MCF 10A (cell line): ENCODE results near the gene STUB1. TPM values are rescaled to one million over a fixed set of nuclear protein-coding genes. Genes with fewer than 3 reads are reported as not detected.

Source experiments
- BruUV-seq: library from RNA; stranded (reverse); fragments of 400-500 nt; replicated peaks from 2 replicates; lab custom pipeline; 2021; lab: Mats Ljungman, UMichigan
- CTCF ChIA-PET: fragments of 300-600 bp; sonication (Branson Sonifier 250); formaldehyde crosslinking; extraction: SDS; loops from one replicate; lab custom pipeline; 2021; ENCODE audit warnings: antibody characterized with exemption, inconsistent platforms; lab: Yijun Ruan, JAX
- POLR2A ChIA-PET: fragments of 300-600, 350-650 bp; sonication (Branson Sonifier 250); formaldehyde crosslinking; extraction: SDS; loops from one replicate; lab custom pipeline; 2020; ENCODE audit warnings: antibody characterized with exemption, inconsistent platforms; lab: Yijun Ruan, JAX
- DNase-seq: peaks from one replicate; pipeline ENCODE4 v3.0.0-alpha.2; 2018; ENCODE audit not compliant: unreplicated experiment
- H3K27ac Mint-ChIP-seq: one replicate; pipeline ENCODE4 v1.8.0; 2022; ENCODE audit warnings: mild to moderate bottlenecking, low read depth, mixed read lengths; ENCODE audit not compliant: unreplicated experiment
- H3K27me3 Mint-ChIP-seq: one replicate; pipeline ENCODE4 v1.8.0; 2022; ENCODE audit warnings: mixed read lengths; ENCODE audit not compliant: insufficient read depth, unreplicated experiment
- H3K36me3 Mint-ChIP-seq: one replicate; pipeline ENCODE4 v1.8.0; 2022; ENCODE audit warnings: mild to moderate bottlenecking, moderate library complexity, mixed read lengths; ENCODE audit not compliant: insufficient read depth, unreplicated experiment
- H3K4me1 Mint-ChIP-seq: one replicate; pipeline ENCODE4 v1.8.0; 2022; ENCODE audit warnings: mixed read lengths; ENCODE audit not compliant: insufficient read depth, unreplicated experiment
- H3K4me3 Mint-ChIP-seq: one replicate; pipeline ENCODE4 v1.8.0; 2022; ENCODE audit warnings: mild to moderate bottlenecking, moderate library complexity, mixed read lengths; ENCODE audit not compliant: unreplicated experiment
- H3K9me3 Mint-ChIP-seq: one replicate; pipeline ENCODE4 v1.8.0; 2022; ENCODE audit warnings: mixed read lengths; ENCODE audit not compliant: unreplicated experiment
- intact Hi-C: fragments of 100-400 bp; cut with micrococcal nuclease; formaldehyde crosslinking; loops from 2 replicates; pipeline ENCODE4 v1.14.1; 2022
- total RNA-seq: library from RNA; stranded (reverse); gene quantifications from 2 replicates; pipeline ENCODE4 v1.2.3, GENCODE V29; 2022
- TF ChIP-seq, protein P1 (sequence below): fragments of 200-600 bp; IDR thresholded peaks from one replicate; pipeline ENCODE4 v1.8.0; 2022; ENCODE audit warnings: antibody characterized with exemption, mild to moderate bottlenecking; ENCODE audit not compliant: unreplicated experiment

Gene STUB1
- total RNA-seq, 1 experiment from 2014 or later, result 124 TPM

DNA sequence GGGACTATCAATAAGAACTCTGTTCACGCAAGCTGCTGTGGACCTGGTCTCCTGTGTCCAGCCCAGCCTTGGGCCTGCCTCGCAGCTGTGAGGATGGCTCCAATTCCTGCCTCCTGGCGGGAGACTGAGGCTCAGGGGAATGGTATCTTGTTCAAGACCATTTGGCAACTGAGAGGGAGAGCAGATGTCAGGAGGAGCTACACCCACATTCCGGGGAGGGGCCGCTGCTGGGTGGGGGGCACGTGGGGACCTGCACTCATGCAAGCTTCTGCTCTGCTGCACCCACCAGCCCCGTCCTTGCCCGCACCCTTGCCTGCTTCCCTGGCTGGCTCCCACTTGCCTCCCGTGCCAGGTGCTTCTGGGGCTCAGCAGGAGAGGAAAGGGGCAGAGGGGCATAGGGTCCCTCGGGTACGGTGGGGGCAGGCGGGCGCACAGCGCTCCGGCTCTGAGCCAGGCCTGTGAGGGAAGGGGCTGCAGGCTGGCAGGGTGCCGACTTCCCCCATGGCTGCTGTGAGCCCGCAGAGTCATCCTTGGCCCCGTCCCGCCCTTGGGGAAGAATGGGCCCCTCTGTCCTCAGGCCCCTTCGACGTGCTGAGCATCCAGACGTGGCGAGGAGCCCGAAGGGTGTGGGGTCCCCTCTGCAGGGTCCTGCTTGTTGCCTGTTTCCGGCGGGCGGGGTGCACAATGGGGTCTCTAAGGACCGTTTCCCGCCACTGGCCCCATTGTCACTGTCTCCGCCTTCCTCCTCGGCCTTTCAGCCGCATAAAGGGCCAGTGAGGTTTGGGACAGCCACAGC lies 37.4 kb downstream of the STUB1 start:
- Mint-ChIP-seq H3K4me1 (peaks cover 12% of the 10 kb centered on the region), H3K27ac (no peak overlapping the region), H3K27me3 (no peaks in the 10 kb centered on the region), H3K4me3 (no peak overlapping the region), H3K9me3 (no peaks in the 10 kb centered on the region), H3K36me3 (peaks cover 26% of the 10 kb centered on the region)
- BruUV-seq, result no TSS peak
- CTCF ChIA-PET, result interaction anchor here (0.6 to 2.0 kb wide), 4 partner anchors 10 to 256 kb away, joined by 3 to 5 read pairs (median 4); no protein-coding TSS in a partner anchor
- TF ChIP-seq, protein P1, sequence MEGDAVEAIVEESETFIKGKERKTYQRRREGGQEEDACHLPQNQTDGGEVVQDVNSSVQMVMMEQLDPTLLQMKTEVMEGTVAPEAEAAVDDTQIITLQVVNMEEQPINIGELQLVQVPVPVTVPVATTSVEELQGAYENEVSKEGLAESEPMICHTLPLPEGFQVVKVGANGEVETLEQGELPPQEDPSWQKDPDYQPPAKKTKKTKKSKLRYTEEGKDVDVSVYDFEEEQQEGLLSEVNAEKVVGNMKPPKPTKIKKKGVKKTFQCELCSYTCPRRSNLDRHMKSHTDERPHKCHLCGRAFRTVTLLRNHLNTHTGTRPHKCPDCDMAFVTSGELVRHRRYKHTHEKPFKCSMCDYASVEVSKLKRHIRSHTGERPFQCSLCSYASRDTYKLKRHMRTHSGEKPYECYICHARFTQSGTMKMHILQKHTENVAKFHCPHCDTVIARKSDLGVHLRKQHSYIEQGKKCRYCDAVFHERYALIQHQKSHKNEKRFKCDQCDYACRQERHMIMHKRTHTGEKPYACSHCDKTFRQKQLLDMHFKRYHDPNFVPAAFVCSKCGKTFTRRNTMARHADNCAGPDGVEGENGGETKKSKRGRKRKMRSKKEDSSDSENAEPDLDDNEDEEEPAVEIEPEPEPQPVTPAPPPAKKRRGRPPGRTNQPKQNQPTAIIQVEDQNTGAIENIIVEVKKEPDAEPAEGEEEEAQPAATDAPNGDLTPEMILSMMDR, result no peak
- no peak for DNase-seq
- intact Hi-C loops, result no loop called here
- POLR2A ChIA-PET, result interaction anchor here (2.2 to 8.8 kb wide), 2 partner anchors 7 to 42 kb away, joined by 4 to 124 read pairs; partner anchors contain the start of genes ANTKMT, CCDC78, HAGHL and RHBDL1

GRCh38 chr16:718389-718788 lies 38.2 kb downstream of the STUB1 start:
- BruUV-seq, result no TSS peak
- peaks cover 9% of the 10 kb centered on the region for H3K4me1 Mint-ChIP-seq
- ChIA-PET POLR2A (interaction anchor here (2.0 to 2.2 kb wide), 2 partner anchors 9 to 67 kb away, joined by 5 to 9 read pairs; partner anchors contain the start of gene HAGHL), CTCF (interaction anchor here (0.7 to 2.4 kb wide), 3 partner anchors 8 to 255 kb away, joined by 3 to 11 read pairs (median 4); no protein-coding TSS in a partner anchor)
- no peak overlapping the region for H3K27ac Mint-ChIP-seq
- H3K27me3 Mint-ChIP-seq, result no peaks in the 10 kb centered on the region
- H3K9me3 Mint-ChIP-seq, result no peaks in the 10 kb centered on the region
- DNase-seq, result no peak
- peaks cover 34% of the 10 kb centered on the region for H3K36me3 Mint-ChIP-seq
- peak overlapping the region; percentile 78 for H3K4me3 Mint-ChIP-seq
- intact Hi-C loops, result no loop called here
- TF ChIP-seq, protein P1, result no peak

- Mint-ChIP-seq H3K9me3 (no peaks in the 10 kb centered on the region), H3K27me3 (no peaks in the 10 kb centered on the region), H3K4me3 (peak overlapping the region; percentile 78), H3K27ac (peak overlapping the region; percentile 12), H3K36me3 (peaks cover 36% of the 10 kb centered on the region), H3K4me1 (peaks cover 9% of the 10 kb centered on the region)
- ChIA-PET POLR2A (interaction anchor here (0.6 to 4.7 kb wide), 8 partner anchors 9 to 128 kb away, joined by 4 to 26 read pairs (median 22); partner anchors contain the start of genes CIAO3, HAGHL and WDR24), CTCF (interaction anchor here (1.1 to 2.4 kb wide), 3 partner anchors 9 to 336 kb away, joined by 4 to 11 read pairs (median 4); no protein-coding TSS in a partner anchor)
- no TSS peak for BruUV-seq
- TF ChIP-seq, protein P1, result no peak
- intact Hi-C loops, result no loop called here
- DNase-seq, result no peak
Measured at GRCh38 chr16:718922-719321, 38.7 kb downstream of the STUB1 start.
